Measurements from ENCODE around the gene HRH1.

DNA sequence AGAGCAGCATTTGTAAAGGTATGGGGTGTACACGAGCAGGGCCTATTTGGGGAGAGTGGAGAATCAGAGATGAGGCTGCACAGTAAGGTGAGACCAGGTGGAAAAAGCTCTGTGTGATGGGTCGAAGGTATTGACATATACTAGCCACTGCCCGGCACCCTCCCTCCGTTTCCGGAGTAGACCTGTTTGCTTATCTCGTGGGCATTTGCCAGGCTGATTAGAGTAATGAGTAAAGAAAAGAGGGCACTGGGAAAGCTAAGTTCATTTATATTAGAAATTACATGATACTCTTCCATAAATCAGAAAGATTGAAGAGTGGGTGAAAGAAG lies 71.7 kb downstream of the HRH1 start:
- TF ChIP-seq KDM5A (IDR thresholded peaks at IDR 0.05; ENCODE audit: borderline replicate concordance, low read length) (no peak), ZNF879 (CRISPR knock-in tag; IDR thresholded peaks at IDR 0.05) (no peak), RNF219 (CRISPR knock-in tag; IDR thresholded peaks at IDR 0.05) (no peak), JUN (CRISPR knock-in tag; IDR thresholded peaks at IDR 0.05) (no peak), CREB1 (IDR thresholded peaks at IDR 0.05) (no peak), CREB1 (CRISPR knock-in tag; IDR thresholded peaks at IDR 0.05) (no peak), POLR2AphosphoS5 (IDR thresholded peaks at IDR 0.05; ENCODE audit: low read depth, low read length) (no peak), RAD21 (CRISPR knock-in tag; IDR thresholded peaks at IDR 0.05) (no peak), MED8 (CRISPR knock-in tag; IDR thresholded peaks at IDR 0.05; ENCODE audit: insufficient replicate concordance) (no peak), GATAD1 (CRISPR knock-in tag; IDR thresholded peaks at IDR 0.05) (no peak)
- TF ChIP-seq, protein P1, sequence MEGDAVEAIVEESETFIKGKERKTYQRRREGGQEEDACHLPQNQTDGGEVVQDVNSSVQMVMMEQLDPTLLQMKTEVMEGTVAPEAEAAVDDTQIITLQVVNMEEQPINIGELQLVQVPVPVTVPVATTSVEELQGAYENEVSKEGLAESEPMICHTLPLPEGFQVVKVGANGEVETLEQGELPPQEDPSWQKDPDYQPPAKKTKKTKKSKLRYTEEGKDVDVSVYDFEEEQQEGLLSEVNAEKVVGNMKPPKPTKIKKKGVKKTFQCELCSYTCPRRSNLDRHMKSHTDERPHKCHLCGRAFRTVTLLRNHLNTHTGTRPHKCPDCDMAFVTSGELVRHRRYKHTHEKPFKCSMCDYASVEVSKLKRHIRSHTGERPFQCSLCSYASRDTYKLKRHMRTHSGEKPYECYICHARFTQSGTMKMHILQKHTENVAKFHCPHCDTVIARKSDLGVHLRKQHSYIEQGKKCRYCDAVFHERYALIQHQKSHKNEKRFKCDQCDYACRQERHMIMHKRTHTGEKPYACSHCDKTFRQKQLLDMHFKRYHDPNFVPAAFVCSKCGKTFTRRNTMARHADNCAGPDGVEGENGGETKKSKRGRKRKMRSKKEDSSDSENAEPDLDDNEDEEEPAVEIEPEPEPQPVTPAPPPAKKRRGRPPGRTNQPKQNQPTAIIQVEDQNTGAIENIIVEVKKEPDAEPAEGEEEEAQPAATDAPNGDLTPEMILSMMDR (CRISPR knock-in tag; IDR thresholded peaks at IDR 0.05): no peak
